ENCODE results near the gene TJAP1.
"Not testable (repeated sequence)": the region's sequence is repeated elsewhere in the genome, so short reads cannot be mapped to it uniquely, and the experiment has no call there.

The TJAP1 gene

GRCh38 chr6:43539409-43539808 lies 62.0 kb downstream of the TJAP1 start:
- not testable (repeated sequence) for DNase-seq

- DNase-seq = no peak
Measured at GRCh38 chr6:43540507-43540906, 63.1 kb downstream of the TJAP1 start.

- no peak for DNase-seq
Measured at GRCh38 chr6:43541774-43542471, 64.6 kb downstream of the TJAP1 start.

- no peak for DNase-seq
Measured at GRCh38 chr6:43544461-43544860, 67.1 kb downstream of the TJAP1 start.

GRCh38 chr6:43547222-43547621 lies 69.9 kb downstream of the TJAP1 start:
- no peak for DNase-seq

Data from stimulated activated CD4-positive, alpha-beta T cell treated with anti-CD3 and anti-CD28 coated beads, Interleukin-4, amount 100 ng/mL, for 24 hours (primary cell).